GM18951 (cell line): ENCODE data around the gene SRD5A1.

Source experiments
- POLR2A ChIP-seq: IDR thresholded peaks from 4 replicates; pipeline ENCODE4 v1.6.1; 2011; ENCODE audit warnings: mild to moderate bottlenecking; ENCODE audit not compliant: insufficient read length, insufficient read depth; ENCODE audit errors: extremely low read depth
- in situ Hi-C: fragments of 300-500 bp; cut with MboI; formaldehyde crosslinking; loops from one replicate; pipeline ENCODE4 v1.12.0; 2022; ENCODE audit warnings: low sequenced_read_pairs, mixed read lengths, inconsistent platforms; ENCODE audit not compliant: unreplicated experiment

SRD5A1 gene

GRCh38 chr5:6710551-6711318 lies 77.5 kb downstream of the SRD5A1 start:
- in situ Hi-C loops, result loop anchor here (10.0 kb wide), 1 partner anchor 86 kb away; no protein-coding TSS in a partner anchor
- no peak for TF ChIP-seq POLR2A

- in situ Hi-C loops, result loop anchor here (10.0 kb wide), 1 partner anchor 87 kb away; no protein-coding TSS in a partner anchor
These were observed 78.3 kb downstream of the SRD5A1 start for GRCh38 chr5:6711409-6712141.

GRCh38 chr5:6712142-6712576 lies 78.9 kb downstream of the SRD5A1 start:
- in situ Hi-C loops, result loop anchor here (10.0 kb wide), 1 partner anchor 87 kb away; no protein-coding TSS in a partner anchor
- TF ChIP-seq POLR2A, result no peak

More at GRCh38 chr5:6711409-6712141, 78.3 kb downstream of the SRD5A1 start:
- no peak for TF ChIP-seq POLR2A

DNA sequence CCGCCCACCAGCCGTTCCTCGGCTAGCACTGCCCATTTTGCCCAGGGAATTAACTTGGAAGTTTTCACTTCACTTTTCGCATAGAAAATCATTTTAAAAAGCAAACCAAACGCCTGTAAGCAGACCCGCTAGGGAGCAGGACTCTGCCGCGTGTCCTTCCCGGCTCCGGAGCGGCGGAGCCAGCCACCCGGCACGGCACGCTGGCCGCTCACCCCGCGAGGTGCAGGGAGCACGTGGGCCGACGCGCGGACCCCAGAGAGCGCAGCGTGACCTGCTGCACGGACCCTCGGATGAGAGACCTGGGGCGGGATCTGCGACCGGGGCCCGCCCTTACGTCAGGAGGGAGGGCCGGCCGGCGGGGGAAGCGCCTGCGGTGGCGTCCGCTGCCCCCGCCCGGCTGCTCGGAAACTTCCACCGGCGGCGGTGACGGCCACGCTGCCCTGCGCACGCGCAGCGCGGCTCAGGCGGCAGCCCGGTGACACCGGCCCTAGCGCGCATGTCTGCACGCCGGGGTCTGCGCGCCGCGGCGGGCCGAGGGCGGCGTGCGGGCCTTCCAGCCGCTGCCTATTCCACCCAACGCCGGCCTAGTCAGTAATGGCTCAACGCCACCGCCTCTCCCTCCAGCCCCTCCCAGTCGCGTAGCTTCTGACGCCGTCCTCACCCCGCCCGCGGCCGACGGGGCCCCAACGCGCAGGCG lies 79.5 kb downstream of the SRD5A1 start:
- in situ Hi-C loops, result loop anchor here (10.0 kb wide), 1 partner anchor 88 kb away; no protein-coding TSS in a partner anchor
- TF ChIP-seq POLR2A, result peak; percentile 80

DNA sequence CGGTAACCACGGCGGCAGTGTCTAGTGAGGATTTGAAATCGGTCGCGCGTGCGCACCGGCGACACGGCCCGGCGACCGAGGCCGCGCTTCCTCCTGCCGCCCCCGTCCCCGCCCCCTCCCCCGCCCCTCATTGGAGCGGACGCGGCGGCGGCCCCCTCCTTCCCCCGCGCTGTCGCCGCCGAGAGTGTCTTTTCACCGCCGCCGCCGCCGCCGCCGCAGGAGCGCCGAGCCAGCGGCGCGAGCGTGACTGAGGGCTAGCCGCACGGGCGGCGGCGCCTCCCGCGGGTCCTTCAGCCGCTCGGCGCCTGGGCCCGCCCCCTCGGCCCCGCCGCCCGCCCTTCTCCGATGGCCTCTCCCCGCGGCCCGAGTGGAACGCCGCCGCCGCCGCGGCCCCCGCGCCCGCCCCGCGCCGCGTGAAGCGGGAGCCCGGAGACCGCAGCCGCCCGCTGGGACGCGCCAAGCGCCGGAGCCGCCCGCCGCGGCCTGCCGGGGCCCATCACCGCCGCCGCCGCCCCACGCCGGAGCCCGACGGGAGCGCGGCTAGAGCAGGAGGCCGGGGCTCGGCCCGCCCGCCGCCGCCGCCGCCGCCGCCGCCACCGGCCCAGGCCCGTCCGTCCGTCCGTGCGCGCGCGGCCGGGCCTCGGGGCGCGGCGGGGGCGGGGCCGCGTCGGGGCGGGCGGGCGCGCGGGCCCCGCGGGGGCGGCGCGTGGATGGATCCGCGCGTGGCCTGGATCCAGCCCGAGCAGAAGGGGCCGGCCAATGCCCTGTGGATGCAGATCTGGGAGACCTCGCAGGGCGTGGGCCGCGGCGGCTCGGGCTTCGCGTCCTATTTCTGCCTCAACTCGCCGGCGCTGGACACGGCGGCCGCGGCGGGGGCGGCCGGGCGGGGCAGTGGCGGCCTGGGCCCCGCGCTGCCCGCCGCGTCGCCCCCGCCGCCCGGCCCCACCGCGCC lies 80.3 kb downstream of the SRD5A1 start, which contains the start of gene TENT4A:
TENT4A (plus strand) TSS at position 159 of the 952 bp plus-strand sequence; CDS start at position 711, 552 bp downstream.
- in situ Hi-C loops, result loop anchor here (10.0 kb wide), 1 partner anchor 89 kb away; no protein-coding TSS in a partner anchor
- peak; percentile 49 for TF ChIP-seq POLR2A

- in situ Hi-C loops, result loop anchor here (10.0 kb wide), 1 partner anchor 90 kb away; no protein-coding TSS in a partner anchor
- no peak for TF ChIP-seq POLR2A
These were observed 81.2 kb downstream of the SRD5A1 start for GRCh38 chr5:6714226-6715041.

- TF ChIP-seq POLR2A, result no peak
- in situ Hi-C loops, result loop anchor here (10.0 kb wide), 1 partner anchor 90 kb away; no protein-coding TSS in a partner anchor
These were observed 82.0 kb downstream of the SRD5A1 start for GRCh38 chr5:6715271-6715670.

DNA sequence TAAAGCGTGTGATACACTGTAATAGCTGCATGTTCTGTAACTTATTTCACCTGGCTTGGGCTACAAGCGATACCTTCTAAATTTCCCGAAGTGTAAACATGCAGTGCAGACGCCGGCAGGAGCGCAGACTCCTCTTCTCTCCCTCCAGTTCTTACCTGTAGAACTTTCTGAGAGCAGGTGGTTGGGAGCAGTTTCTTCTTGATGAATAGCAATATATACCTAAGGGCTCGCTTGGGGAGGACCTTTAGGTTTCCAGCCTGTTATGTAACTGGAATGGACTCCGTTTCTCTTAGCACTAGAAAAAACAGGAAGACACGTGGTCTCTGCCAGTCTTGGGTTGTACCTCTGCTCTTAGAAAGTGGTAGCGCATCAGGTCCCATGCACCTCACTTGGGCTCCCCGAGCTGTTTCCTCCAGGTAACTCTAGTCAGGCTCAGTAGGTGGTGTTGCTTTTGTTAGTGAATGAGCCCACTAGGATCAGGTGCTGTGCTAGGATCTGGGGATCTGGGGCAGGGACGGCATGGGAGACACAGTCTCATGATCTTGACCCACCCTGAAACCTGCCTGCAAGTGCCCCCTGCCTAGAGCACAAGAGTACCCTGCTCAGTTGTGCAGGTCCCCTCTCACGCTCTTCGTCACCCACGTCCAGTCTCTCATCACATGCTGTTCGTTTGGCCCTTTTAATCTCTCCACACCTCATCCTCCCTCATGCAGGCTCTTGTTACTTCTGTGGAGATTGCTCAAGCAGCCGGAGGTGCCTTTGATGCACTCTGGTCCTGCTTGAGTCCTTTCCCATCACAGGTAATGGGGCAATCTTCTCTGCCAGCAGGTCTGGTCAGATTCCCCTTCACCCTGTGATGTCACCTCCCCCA lies 82.8 kb downstream of the SRD5A1 start:
- TF ChIP-seq POLR2A, result no peak
- in situ Hi-C loops, result loop anchor here (10.0 kb wide), 1 partner anchor 91 kb away; no protein-coding TSS in a partner anchor

DNA sequence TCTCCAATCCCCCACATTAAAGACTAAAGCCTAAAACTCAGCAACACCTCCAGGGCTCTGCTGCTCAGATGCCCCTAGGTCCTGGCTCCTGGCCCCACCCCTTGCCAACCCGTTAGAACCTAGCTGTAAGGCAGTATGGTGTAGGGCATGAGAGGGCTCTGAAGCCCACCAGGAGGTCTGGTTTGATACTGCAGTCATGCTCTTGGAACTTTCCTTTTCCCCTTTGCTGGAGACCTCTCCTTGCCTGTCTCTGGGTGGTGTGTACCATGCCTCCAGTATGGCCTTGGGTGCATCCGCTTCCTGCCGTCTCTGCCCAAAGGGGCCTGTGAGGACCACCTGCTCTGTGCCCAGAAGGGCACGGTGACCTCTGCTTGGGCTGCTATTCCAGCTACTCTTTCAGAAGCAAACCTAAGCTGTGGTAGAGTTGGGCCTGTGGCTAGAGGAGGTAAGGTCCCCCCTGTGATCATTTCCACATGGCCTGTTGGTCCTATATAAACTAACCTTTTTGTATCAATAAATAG lies 83.4 kb downstream of the SRD5A1 start:
- in situ Hi-C loops, result loop anchor here (10.0 kb wide), 1 partner anchor 92 kb away; no protein-coding TSS in a partner anchor
- TF ChIP-seq POLR2A, result no peak

DNA sequence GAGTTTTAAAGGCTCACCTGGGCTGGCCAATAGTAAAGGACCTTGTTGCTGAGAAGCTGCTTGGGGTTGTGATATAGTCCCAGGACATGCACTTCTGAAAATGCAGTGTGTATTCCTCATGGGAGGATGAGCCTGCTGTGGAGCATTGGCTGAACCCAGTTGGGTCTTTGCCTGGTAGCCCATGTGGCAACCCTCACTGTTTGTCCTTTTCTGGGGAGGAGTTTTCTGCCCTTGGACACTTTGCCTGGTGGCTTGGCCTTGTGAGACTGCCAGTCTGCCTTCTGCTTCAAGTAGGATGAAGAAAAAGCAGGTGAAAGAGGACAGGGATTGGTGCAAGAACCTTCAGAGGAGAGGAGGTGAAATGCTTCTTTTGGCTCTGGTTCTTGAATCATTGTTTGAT lies 84.0 kb downstream of the SRD5A1 start:
- TF ChIP-seq POLR2A, result no peak
- in situ Hi-C loops, result loop anchor here (10.0 kb wide), 1 partner anchor 92 kb away; no protein-coding TSS in a partner anchor
